ENCODE measurements around the gene CTDSPL2. TPM values are rescaled to one million over a fixed set of nuclear protein-coding genes. Genes with fewer than 3 reads are reported as not detected.
"Not testable (repeated sequence)": the region's sequence is repeated elsewhere in the genome, so short reads cannot be mapped to it uniquely, and the experiment has no call there.

Gene CTDSPL2
- total RNA-seq, 1 experiment from 2014 or later = 55.0 TPM

- H3F3A ChIP-seq (ENCODE audit: insufficient read depth, low read depth) = peaks cover 31% of the 10 kb centered on the region; the same call in 1 of the 2 replicates
- no peaks in the 10 kb centered on the region for H3K9me3 ChIP-seq (ENCODE audit: insufficient read depth, low read depth)
- H3K4me2 ChIP-seq = no peak overlapping the region
- TF ChIP-seq CTCF (conservative IDR thresholded peaks at IDR 0.05) (no peak), EZH2 (IDR thresholded peaks at IDR 0.05; ENCODE audit: low read depth) (no peak)
- H4K20me1 ChIP-seq (ENCODE audit: insufficient read depth) = peaks cover 46% of the 10 kb centered on the region
- H3K79me2 ChIP-seq (ENCODE audit: low read depth) = peaks cover 51% of the 10 kb centered on the region
- no peak for DNase-seq
- H3K4me1 ChIP-seq (replicated peaks; ENCODE audit: insufficient read depth) = peaks cover 12% of the 10 kb centered on the region; the same call in 1 of the 2 replicates
- H3K9me2 ChIP-seq (ENCODE audit: insufficient read depth) = no peaks in the 10 kb centered on the region
- H3K36me3 ChIP-seq (ENCODE audit: low read depth) = peaks cover 13% of the 10 kb centered on the region
- no TSS peak for BruUV-seq (replicated peaks)
- POLR2A ChIA-PET (ENCODE audit: unreplicated experiment) = no interaction called here
- intact Hi-C loops (cut with micrococcal nuclease; ENCODE audit: unreplicated experiment) = loop anchor here (1.0 kb wide), 1 partner anchor 678 kb away; no protein-coding TSS in a partner anchor
- H3K4me3 ChIP-seq = no peak overlapping the region
- H3K27me3 ChIP-seq (ENCODE audit: insufficient read depth, low read depth) = no peaks in the 10 kb centered on the region
- CTCF ChIA-PET = no interaction called here
- H2AFZ ChIP-seq = no peak overlapping the region
- H3K27ac ChIP-seq = no peak overlapping the region
These were observed 123.3 kb downstream of the CTDSPL2 start for GRCh38 chr15:44550734-44551133.

GRCh38 chr15:44554934-44555723 is 127.7 kb downstream of the CTDSPL2 start:
- ChIA-PET POLR2A (ENCODE audit: unreplicated experiment) (interaction anchor here (0.6 kb wide), 1 partner anchor 13 kb away, joined by 3 read pairs; no protein-coding TSS in a partner anchor), CTCF (interaction anchor here (0.5 to 1.3 kb wide), 2 partner anchors 9 to 489 kb away, joined by 3 to 4 read pairs; no protein-coding TSS in a partner anchor)
- H4K20me1 ChIP-seq (ENCODE audit: insufficient read depth) = peaks cover 30% of the 10 kb centered on the region
- peaks cover 25% of the 10 kb centered on the region for H3K36me3 ChIP-seq (ENCODE audit: low read depth)
- no peak for DNase-seq
- H3K4me3 ChIP-seq = no peak overlapping the region
- no peak overlapping the region for H3K4me2 ChIP-seq
- no peak overlapping the region for H2AFZ ChIP-seq
- H3K27ac ChIP-seq = no peak overlapping the region
- peaks cover 13% of the 10 kb centered on the region for H3K79me2 ChIP-seq (ENCODE audit: low read depth)
- peaks cover 34% of the 10 kb centered on the region for H3K4me1 ChIP-seq (replicated peaks; ENCODE audit: insufficient read depth)
- intact Hi-C loops (cut with micrococcal nuclease; ENCODE audit: unreplicated experiment) = no loop called here
- H3K27me3 ChIP-seq (ENCODE audit: insufficient read depth, low read depth) = no peaks in the 10 kb centered on the region
- peaks cover 29% of the 10 kb centered on the region; the same call in 1 of the 2 replicates for H3F3A ChIP-seq (ENCODE audit: insufficient read depth, low read depth)
- H3K9me3 ChIP-seq (ENCODE audit: insufficient read depth, low read depth) = no peaks in the 10 kb centered on the region
- BruUV-seq (replicated peaks) = no TSS peak
- TF ChIP-seq EZH2 (IDR thresholded peaks at IDR 0.05; ENCODE audit: low read depth) = no peak
- TF ChIP-seq CTCF (conservative IDR thresholded peaks at IDR 0.05) = no peak
- no peaks in the 10 kb centered on the region for H3K9me2 ChIP-seq (ENCODE audit: insufficient read depth)

- H3K27ac ChIP-seq; H3K9me2 ChIP-seq (ENCODE audit: insufficient read depth); H2AFZ ChIP-seq; H3K4me2 ChIP-seq; POLR2A ChIA-PET (ENCODE audit: unreplicated experiment); H3K9me3 ChIP-seq (ENCODE audit: insufficient read depth, low read depth); intact Hi-C loops (cut with micrococcal nuclease; ENCODE audit: unreplicated experiment); DNase-seq; BruUV-seq (replicated peaks); H3K27me3 ChIP-seq (ENCODE audit: insufficient read depth, low read depth); CTCF ChIA-PET; H3K79me2 ChIP-seq (ENCODE audit: low read depth); H3K4me3 ChIP-seq: not testable (repeated sequence)
- Histone ChIP-seq H3K4me1 (replicated peaks; ENCODE audit: insufficient read depth) (peaks cover 27% of the 10 kb centered on the region), H3K36me3 (ENCODE audit: low read depth) (peaks cover 43% of the 10 kb centered on the region; the same call in 1 of the 2 replicates), H3F3A (ENCODE audit: insufficient read depth, low read depth) (peaks cover 23% of the 10 kb centered on the region; the same call in 1 of the 2 replicates), H4K20me1 (ENCODE audit: insufficient read depth) (peaks cover 12% of the 10 kb centered on the region; the same call in 1 of the 2 replicates)
These were observed 133.5 kb downstream of the CTDSPL2 start for GRCh38 chr15:44560926-44561325.
